ENCODE measurements around the gene OPN4.

DNA sequence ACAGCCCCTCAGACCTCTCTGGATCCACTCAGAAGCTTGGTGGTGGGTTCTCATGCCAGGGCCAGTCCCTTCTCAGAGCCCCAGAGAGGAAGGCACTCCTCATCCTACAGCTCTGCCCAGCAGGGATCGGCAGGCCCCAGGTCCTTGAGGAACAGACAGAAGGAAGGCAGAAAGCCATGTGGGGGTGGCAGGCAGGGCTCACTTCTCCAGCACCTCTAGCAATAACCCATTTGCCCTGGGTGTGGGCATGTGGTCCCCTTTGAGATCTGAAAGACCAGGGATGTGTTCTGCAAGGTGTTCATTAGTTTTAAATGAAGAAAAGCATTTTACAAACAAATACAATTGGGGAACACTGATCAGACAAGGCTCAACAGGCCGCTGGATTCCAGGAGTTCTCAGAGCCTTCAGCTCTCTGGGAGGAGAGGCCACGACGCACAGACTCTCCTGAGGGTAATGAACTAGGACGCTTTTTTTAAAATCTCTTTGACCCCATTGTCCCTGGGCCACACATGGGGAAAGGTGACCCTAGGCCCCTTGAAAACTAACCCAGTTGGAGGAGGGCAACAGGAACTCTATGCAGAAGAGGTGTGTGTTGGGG, 54.5 kb downstream of the OPN4 start:
- TF ChIP-seq, protein P1, sequence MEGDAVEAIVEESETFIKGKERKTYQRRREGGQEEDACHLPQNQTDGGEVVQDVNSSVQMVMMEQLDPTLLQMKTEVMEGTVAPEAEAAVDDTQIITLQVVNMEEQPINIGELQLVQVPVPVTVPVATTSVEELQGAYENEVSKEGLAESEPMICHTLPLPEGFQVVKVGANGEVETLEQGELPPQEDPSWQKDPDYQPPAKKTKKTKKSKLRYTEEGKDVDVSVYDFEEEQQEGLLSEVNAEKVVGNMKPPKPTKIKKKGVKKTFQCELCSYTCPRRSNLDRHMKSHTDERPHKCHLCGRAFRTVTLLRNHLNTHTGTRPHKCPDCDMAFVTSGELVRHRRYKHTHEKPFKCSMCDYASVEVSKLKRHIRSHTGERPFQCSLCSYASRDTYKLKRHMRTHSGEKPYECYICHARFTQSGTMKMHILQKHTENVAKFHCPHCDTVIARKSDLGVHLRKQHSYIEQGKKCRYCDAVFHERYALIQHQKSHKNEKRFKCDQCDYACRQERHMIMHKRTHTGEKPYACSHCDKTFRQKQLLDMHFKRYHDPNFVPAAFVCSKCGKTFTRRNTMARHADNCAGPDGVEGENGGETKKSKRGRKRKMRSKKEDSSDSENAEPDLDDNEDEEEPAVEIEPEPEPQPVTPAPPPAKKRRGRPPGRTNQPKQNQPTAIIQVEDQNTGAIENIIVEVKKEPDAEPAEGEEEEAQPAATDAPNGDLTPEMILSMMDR (IDR thresholded peaks at IDR 0.05; ENCODE audit: insufficient read depth, low read length) = no peak
- TF ChIP-seq, protein P2, sequence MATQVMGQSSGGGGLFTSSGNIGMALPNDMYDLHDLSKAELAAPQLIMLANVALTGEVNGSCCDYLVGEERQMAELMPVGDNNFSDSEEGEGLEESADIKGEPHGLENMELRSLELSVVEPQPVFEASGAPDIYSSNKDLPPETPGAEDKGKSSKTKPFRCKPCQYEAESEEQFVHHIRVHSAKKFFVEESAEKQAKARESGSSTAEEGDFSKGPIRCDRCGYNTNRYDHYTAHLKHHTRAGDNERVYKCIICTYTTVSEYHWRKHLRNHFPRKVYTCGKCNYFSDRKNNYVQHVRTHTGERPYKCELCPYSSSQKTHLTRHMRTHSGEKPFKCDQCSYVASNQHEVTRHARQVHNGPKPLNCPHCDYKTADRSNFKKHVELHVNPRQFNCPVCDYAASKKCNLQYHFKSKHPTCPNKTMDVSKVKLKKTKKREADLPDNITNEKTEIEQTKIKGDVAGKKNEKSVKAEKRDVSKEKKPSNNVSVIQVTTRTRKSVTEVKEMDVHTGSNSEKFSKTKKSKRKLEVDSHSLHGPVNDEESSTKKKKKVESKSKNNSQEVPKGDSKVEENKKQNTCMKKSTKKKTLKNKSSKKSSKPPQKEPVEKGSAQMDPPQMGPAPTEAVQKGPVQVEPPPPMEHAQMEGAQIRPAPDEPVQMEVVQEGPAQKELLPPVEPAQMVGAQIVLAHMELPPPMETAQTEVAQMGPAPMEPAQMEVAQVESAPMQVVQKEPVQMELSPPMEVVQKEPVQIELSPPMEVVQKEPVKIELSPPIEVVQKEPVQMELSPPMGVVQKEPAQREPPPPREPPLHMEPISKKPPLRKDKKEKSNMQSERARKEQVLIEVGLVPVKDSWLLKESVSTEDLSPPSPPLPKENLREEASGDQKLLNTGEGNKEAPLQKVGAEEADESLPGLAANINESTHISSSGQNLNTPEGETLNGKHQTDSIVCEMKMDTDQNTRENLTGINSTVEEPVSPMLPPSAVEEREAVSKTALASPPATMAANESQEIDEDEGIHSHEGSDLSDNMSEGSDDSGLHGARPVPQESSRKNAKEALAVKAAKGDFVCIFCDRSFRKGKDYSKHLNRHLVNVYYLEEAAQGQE (IDR thresholded peaks at IDR 0.05; ENCODE audit: insufficient replicate concordance, low read depth) = no peak

All from HL-60 (cell line).